GM21723 (cell line): Measurements from ENCODE around the gene SLC2A4RG.

Experiments used
- ATAC-seq: cut with Tn5 transposase; IDR thresholded peaks from one replicate; pipeline ENCODE4 v1.9.1; 2021; ENCODE audit warnings: mild to moderate bottlenecking, moderate library complexity; ENCODE audit not compliant: unreplicated experiment

SLC2A4RG gene

GRCh38 chr20:63698739-63699465, 40.7 kb upstream of the SLC2A4RG start:
- no peak for ATAC-seq

DNA sequence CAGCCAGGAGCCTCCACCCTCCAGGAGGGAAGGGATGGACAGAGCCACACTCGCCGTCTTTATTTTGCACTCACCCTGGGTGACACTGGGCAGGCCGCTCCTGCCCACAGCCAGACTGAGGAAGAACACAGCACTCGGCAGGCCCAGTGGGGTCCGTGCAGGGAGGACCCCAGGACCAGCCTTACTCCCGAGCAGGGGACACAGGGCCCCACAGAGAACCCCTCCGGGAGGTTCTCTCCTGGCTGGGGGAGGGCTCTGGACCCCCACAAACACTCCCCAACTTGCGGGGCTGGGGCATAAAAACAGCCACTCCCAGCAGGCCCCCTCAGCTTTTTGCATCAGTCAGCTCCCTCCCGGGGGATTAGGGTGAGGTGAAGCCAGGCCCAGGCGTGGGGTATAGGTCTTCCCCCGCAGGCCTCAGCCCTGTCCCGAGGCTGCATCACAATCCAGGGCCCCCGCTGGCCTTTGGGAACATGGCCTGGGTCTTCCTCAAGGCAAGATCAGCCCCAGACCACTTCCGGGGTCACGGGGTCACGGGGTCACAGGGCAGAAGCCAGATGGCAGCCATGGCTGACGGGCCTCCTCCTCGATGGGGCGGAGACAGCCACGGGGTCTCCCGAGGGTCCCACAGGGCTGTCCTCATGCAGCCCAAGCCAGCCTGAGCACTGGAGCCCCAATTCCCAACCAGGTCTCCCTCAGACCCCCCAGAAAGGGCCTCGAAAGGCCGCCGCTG, 39.9 kb upstream of the SLC2A4RG start:
- no peak for ATAC-seq

GRCh38 chr20:63700199-63701050, 39.2 kb upstream of the SLC2A4RG start:
- no peak for ATAC-seq

- no peak for ATAC-seq
These were observed 38.6 kb upstream of the SLC2A4RG start for GRCh38 chr20:63701051-63701328.

DNA sequence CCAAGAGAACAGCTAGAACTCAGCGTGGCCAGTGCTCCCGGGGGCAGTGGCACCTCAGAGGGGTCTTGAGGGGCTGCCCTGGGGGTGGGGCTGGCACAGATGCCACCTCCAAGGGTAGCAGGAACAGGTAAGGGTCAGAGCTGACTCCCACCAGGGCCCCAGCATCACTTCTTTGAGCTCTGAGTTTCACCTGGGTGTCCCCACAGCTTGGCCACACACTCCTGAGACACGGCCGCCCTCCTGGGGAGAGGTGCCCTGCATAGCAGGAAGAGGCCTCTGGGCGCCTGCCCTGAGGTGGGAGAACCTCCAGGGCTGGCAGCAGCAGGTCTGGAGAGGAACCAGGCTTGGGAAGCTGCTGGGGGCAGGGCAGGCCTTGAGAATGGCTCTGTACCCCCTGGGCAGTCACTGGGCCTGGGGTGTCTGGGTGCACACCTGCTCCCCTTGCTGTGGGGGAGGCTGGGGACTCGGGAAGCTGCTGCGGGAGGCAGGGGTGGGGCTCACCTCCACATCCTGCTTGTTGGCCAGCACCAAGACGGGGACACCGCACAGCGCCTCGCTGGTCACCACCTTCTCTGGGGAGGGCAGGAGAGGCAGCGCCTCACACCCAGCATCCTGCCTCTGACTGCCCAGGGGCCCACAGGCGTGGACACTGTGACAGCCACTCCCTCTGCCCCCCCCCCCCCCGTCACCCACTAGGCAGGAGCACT, 38.1 kb upstream of the SLC2A4RG start:
- no peak for ATAC-seq

- ATAC-seq, result no peak
These were observed 37.4 kb upstream of the SLC2A4RG start for GRCh38 chr20:63702036-63702665.

- no peak for ATAC-seq
These were observed 36.7 kb upstream of the SLC2A4RG start for GRCh38 chr20:63702751-63703470.

DNA sequence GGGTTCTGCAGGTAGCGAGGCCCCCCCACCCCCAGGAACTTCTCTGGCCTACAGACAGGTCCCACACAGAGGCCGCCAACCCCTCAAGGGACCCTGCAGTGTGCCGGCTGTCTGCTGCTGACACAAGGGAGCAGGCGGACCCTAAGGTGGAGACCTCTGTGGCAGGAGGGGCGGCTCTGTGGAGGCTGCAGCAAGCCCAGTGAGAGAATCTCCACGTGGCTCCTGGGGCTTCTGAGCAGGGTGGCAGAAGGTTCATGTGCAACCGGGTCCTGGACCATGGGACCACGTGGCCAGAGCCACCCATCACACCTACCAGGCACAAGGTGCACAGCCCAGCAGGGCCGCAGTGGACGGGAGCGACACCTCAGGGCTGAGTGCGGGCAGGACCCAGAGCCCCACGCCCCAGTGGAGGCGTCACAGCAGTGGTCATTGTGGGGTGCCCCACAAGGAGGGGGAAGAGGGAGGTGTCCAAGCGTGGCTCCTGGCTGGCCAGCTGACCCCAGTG, 36.1 kb upstream of the SLC2A4RG start:
- ATAC-seq, result no peak

GRCh38 chr20:63703976-63704748, 35.4 kb upstream of the SLC2A4RG start:
- no peak for ATAC-seq

- ATAC-seq, result no peak
These were observed 34.8 kb upstream of the SLC2A4RG start for GRCh38 chr20:63704749-63705117.

GRCh38 chr20:63705232-63706026, 34.1 kb upstream of the SLC2A4RG start:
- no peak for ATAC-seq

DNA sequence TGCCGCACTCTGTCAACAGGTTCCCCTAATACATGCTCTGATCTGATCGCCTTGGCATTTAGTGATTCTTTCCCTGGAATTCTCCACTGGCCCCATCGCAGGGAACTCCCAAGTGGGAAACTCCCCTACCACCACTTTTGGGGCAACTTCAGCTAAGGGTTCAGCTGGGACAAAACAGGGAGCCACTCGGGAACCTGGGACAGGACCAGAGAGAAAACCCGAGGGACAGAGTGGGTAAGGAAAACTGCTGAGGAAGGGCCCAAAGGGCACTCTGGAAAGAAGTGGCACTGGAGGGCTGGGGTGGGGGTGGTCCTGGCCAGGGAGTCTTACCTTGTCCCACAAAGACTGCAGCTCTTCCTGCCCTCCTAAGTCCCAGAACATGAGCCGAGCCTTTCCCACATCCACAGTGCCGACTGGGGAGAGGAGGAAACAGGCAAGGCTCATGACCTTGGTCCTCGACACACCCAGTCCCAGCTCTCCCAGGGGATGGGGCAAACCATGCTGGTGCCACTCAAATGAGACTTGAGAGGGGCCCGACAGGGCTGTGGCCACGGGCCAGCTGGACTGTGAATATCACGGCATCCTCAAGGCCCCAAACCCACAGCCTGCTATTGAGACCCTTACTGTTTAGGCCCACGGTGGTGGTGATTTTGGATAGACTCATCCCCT, 33.4 kb upstream of the SLC2A4RG start:
- ATAC-seq, result no peak

GRCh38 chr20:63706852-63707557, 32.6 kb upstream of the SLC2A4RG start:
- peak; percentile 30 for ATAC-seq

GRCh38 chr20:63707558-63708300, 31.8 kb upstream of the SLC2A4RG start, which contains the start of the genes ARFRP1 and ZGPAT:
TSS of gene ARFRP1 (minus strand) at chr20:63707976. CDS start at chr20:63707091, 885 bp downstream.
TSS of gene ZGPAT (plus strand) at chr20:63708039. CDS start at chr20:63708581, 542 bp downstream.
- ATAC-seq, result peak; percentile 75

DNA sequence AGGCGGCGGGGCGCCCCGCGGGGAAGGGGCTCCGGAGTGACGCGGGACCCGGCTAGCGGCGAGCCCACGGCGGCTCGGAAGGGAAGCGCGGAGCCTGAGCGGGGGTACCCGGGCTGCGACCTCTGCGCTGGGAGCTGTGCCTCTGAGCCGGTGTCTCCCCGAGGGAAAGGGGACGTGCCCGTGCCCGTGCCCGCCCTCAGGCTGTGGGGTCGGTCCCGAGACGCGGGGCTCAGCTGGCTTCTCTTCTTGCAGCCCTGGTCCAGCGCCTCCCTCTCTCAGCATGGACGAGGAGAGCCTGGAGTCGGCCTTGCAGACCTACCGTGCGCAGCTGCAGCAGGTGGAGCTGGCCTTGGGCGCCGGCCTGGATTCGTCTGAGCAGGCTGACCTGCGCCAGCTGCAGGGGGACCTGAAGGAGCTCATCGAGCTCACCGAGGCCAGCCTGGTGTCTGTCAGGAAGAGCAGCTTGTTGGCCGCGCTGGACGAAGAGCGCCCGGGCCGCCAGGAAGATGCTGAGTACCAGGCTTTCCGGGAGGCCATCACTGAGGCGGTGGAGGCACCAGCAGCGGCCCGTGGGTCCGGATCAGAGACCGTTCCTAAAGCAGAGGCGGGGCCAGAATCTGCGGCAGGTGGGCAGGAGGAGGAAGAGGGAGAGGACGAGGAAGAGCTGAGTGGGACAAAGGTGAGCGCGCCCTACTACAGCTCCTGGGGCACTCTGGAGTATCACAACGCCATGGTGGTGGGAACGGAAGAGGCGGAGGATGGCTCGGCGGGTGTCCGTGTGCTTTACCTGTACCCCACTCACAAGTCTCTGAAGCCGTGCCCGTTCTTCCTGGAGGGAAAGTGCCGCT, 31.1 kb upstream of the SLC2A4RG start:
- peak; percentile 19 for ATAC-seq
